PC-3 (cell line): ENCODE results near the gene PCED1B. TPM values are rescaled to one million over a fixed set of nuclear protein-coding genes. Genes with fewer than 3 reads are reported as not detected.

Experiments
- ATAC-seq: fragments of 200-7000 bp; cut with Tn5 transposase; 2 replicates; pipeline ENCODE4 v1.9.1; 2020; ENCODE audit warnings: mild to moderate bottlenecking, moderate library complexity
- BruUV-seq: library from RNA; stranded (reverse); fragments of 400-500 nt; replicated peaks from 2 replicates; lab custom pipeline; 2021; lab: Mats Ljungman, UMichigan
- CTCF ChIA-PET: fragments of 300-600 bp; sonication (Branson Sonifier 250); formaldehyde crosslinking; loops from one replicate; lab custom pipeline; 2022; ENCODE audit warnings: antibody characterized with exemption; lab: Charles Lee
- POLR2A ChIA-PET: fragments of 300-600 bp; sonication (Branson Sonifier 250); formaldehyde crosslinking; loops from one replicate; lab custom pipeline; 2022; ENCODE audit warnings: antibody characterized with exemption; ENCODE audit not compliant: unreplicated experiment; lab: Charles Lee
- DNase-seq: peaks from one replicate; pipeline ENCODE4 v3.0.0-alpha.2; 2015
- H2AFZ ChIP-seq: fragments of 300-600 bp; sonication (generic); 2 replicates; pipeline ENCODE4 v1.6.0; 2016; ENCODE audit warnings: antibody characterized with exemption, low read length
- H3F3A ChIP-seq: fragments of 300-600 bp; sonication (generic); one replicate; pipeline ENCODE4 v1.6.0; 2017; ENCODE audit warnings: antibody characterized with exemption, low read length, control low read depth, mild to moderate bottlenecking; ENCODE audit not compliant: unreplicated experiment
- H3K27ac ChIP-seq: fragments of 300-600 bp; sonication (generic); 2 replicates; pipeline ENCODE4 v1.5.1; 2016; ENCODE audit warnings: mild to moderate bottlenecking, low read length
- H3K27me3 ChIP-seq: fragments of 300-600 bp; sonication (generic); 2 replicates; pipeline ENCODE4 v1.6.1; 2016; ENCODE audit warnings: low read length, mixed read lengths
- H3K36me3 ChIP-seq: fragments of 300-600 bp; sonication (generic); 2 replicates; pipeline ENCODE4 v1.6.1; 2016; ENCODE audit warnings: low read depth, mixed run types, low read length, mixed read lengths
- H3K4me1 ChIP-seq: fragments of 300-600 bp; sonication (generic); 2 replicates; pipeline ENCODE4 v1.5.1; 2016; ENCODE audit warnings: low read length; ENCODE audit not compliant: insufficient read depth
- H3K4me2 ChIP-seq: fragments of 300-600 bp; sonication (generic); 2 replicates; pipeline ENCODE4 v1.6.0; 2016; ENCODE audit warnings: low read length
- H3K4me3 ChIP-seq: fragments of 300-600 bp; sonication (generic); 2 replicates; pipeline ENCODE4 v1.5.1; 2016; ENCODE audit warnings: mild to moderate bottlenecking, low read length, mixed read lengths
- H3K79me2 ChIP-seq: fragments of 300-600 bp; sonication (generic); 2 replicates; pipeline ENCODE4 v1.6.1; 2017; ENCODE audit warnings: low read length, mixed read lengths
- H3K9ac ChIP-seq: fragments of 300-600 bp; sonication (generic); 2 replicates; pipeline ENCODE4 v1.6.0; 2016; ENCODE audit warnings: mild to moderate bottlenecking, low read length
- H3K9me2 ChIP-seq: fragments of 300-600 bp; sonication (generic); replicated peaks from 2 replicates; pipeline ENCODE4 v1.6.1; 2016; ENCODE audit warnings: mixed run types, low read length, mixed read lengths
- H3K9me3 ChIP-seq: fragments of 300-600 bp; sonication (generic); 2 replicates; pipeline ENCODE4 v1.6.1; 2016; ENCODE audit warnings: low read length, mixed read lengths
- H4K20me1 ChIP-seq: fragments of 300-600 bp; sonication (generic); 2 replicates; pipeline ENCODE4 v1.6.1; 2016; ENCODE audit warnings: low read length, mixed read lengths
- CTCF ChIP-seq: fragments of 300-600 bp; sonication (generic); conservative IDR thresholded peaks from 2 replicates; pipeline ENCODE4 v1.5.1; 2017; ENCODE audit warnings: antibody characterized with exemption, low read depth, mild to moderate bottlenecking, low read length
- EZH2 ChIP-seq: fragments of 300-600 bp; sonication (generic); IDR thresholded peaks from one replicate; pipeline ENCODE4 v1.6.1; 2017; ENCODE audit warnings: antibody characterized with exemption, mild to moderate bottlenecking, low read length; ENCODE audit not compliant: unreplicated experiment
- EZH2phosphoT487 ChIP-seq: fragments of 300-600 bp; sonication (generic); IDR thresholded peaks from 2 replicates; pipeline ENCODE4 v1.6.1; 2018; ENCODE audit warnings: mild to moderate bottlenecking, antibody characterized with exemption, low read length, borderline replicate concordance
- intact Hi-C: fragments of 100-400 bp; cut with micrococcal nuclease; formaldehyde crosslinking; loops from 2 replicates; pipeline ENCODE4 v1.9.0; 2023
- total RNA-seq: library from RNA; depleted of rRNA; stranded (reverse); fragments of >200 nt; gene quantifications from 2 replicates; pipeline ENCODE4 v1.2.3, GENCODE V29; 2014

Gene PCED1B
- total RNA-seq, 1 experiment from 2014 or later: 1.0 TPM

- peak overlapping the region; percentile 39 for H3K4me2 ChIP-seq
- no peaks in the 10 kb centered on the region for H3F3A ChIP-seq
- DNase-seq (peak; percentile 90), ATAC-seq (peak; percentile 78)
- H3K79me2 ChIP-seq: no peaks in the 10 kb centered on the region
- peak overlapping the region; percentile 92 for H3K27ac ChIP-seq
- H3K9me2 ChIP-seq: no peaks in the 10 kb centered on the region
- intact Hi-C loops: loop anchor here (2.0 to 5.0 kb wide), 3 partner anchors 30 to 122 kb away; no protein-coding TSS in a partner anchor
- BruUV-seq: no TSS peak
- H2AFZ ChIP-seq: no peak overlapping the region
- no peaks in the 10 kb centered on the region for H3K27me3 ChIP-seq
- H3K4me1 ChIP-seq: peaks cover 66% of the 10 kb centered on the region
- H3K9ac ChIP-seq: peak overlapping the region; percentile 3; the same call in 1 of the 2 replicates
- TF ChIP-seq EZH2 (no peak), CTCF (no peak), EZH2phosphoT487 (no peak)
- no peaks in the 10 kb centered on the region for H4K20me1 ChIP-seq
- no peaks in the 10 kb centered on the region for H3K36me3 ChIP-seq
- CTCF ChIA-PET: interaction anchor here (1.1 kb wide), 1 partner anchor 124 kb away, joined by 3 read pairs; no protein-coding TSS in a partner anchor
- POLR2A ChIA-PET: interaction anchor here (0.5 to 0.7 kb wide), 4 partner anchors 10 to 482 kb away, joined by 3 to 5 read pairs (median 4); no protein-coding TSS in a partner anchor
- no peaks in the 10 kb centered on the region for H3K9me3 ChIP-seq
- H3K4me3 ChIP-seq: no peak overlapping the region
These were observed 139.8 kb downstream of the PCED1B start for GRCh38 chr12:47219243-47219642.

- Histone ChIP-seq H3K79me2 (no peaks in the 10 kb centered on the region), H2AFZ (no peak overlapping the region), H3K4me3 (no peak overlapping the region), H4K20me1 (no peaks in the 10 kb centered on the region), H3K9me3 (no peaks in the 10 kb centered on the region), H3K9me2 (no peaks in the 10 kb centered on the region), H3K4me2 (peak overlapping the region; percentile 83), H3K36me3 (no peaks in the 10 kb centered on the region), H3K9ac (peak overlapping the region; percentile 18; the same call in 1 of the 2 replicates), H3K27me3 (no peaks in the 10 kb centered on the region), H3F3A (no peaks in the 10 kb centered on the region), H3K27ac (peak overlapping the region; percentile 92), H3K4me1 (peaks cover 62% of the 10 kb centered on the region)
- no peak for TF ChIP-seq EZH2phosphoT487
- no peak for TF ChIP-seq CTCF
- no peak for TF ChIP-seq EZH2
- DNase-seq: peak; percentile 75
- no peak for ATAC-seq
- no TSS peak for BruUV-seq
- intact Hi-C loops: loop anchor here (2.0 kb wide), 1 partner anchor 141 kb away; no protein-coding TSS in a partner anchor
- POLR2A ChIA-PET: no interaction called here
- CTCF ChIA-PET: interaction anchor here (0.6 kb wide), 1 partner anchor 450 kb away, joined by 14 read pairs; no protein-coding TSS in a partner anchor
These were observed 142.0 kb downstream of the PCED1B start for GRCh38 chr12:47221256-47222023.
